PC-3 (cell line): Measurements from ENCODE around the gene IRF9.

Source experiments
- EZH2 ChIP-seq: fragments of 300-600 bp; sonication (generic); IDR thresholded peaks from one replicate; pipeline ENCODE4 v1.6.1; 2017; ENCODE audit warnings: antibody characterized with exemption, mild to moderate bottlenecking, low read length; ENCODE audit not compliant: unreplicated experiment
- TF ChIP-seq, protein P1 (sequence below): fragments of 300-600 bp; sonication (generic); conservative IDR thresholded peaks from 2 replicates; pipeline ENCODE4 v1.5.1; 2017; ENCODE audit warnings: antibody characterized with exemption, low read depth, mild to moderate bottlenecking, low read length

DNA sequence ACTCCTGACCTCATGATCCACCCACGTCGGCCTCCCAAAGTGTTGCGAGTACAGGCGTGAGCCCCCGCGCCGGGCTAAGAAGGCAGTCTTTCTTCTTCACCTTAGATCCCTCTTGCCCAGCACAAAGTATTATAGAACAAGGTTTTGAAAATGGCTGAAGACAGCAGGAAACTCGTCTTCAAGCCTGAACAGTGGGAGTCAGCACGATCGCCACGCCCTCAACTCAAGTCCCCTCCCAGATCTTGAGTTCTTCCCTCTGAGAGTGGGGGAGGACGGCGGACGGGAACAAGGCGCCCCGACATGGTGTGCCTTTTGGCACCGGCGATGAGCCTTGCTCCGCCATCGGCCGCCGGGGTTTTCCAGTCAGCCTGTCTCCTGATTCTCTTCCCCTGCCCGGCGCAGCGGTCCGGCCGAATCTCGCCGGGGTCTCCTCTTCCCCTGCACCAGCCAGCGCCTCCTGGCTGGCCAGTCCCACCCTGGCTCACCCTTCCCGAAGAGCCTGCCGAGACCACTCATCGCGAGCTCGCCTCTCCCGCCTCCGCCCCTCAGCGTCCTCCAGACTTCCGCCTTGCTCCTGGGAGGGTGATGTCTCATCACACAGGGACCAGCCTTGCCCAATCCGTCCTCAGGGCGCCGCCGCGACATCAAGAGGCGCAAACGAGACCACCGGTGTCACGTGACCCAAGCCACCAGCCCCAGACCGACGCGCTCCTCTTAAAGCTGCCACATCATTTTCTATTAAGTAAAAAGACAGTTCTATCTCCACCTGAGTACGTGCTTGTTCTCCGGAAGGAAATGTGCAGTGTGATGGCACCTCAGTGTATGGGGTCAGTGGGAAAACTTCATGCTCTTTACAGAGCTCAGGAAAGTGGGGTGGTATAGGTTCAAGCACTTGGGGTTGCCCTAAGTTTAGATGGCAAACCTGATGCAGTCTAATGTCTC is 52.1 kb downstream of the IRF9 start, which contains the start of gene CHMP4A:
- TF ChIP-seq, protein P1, sequence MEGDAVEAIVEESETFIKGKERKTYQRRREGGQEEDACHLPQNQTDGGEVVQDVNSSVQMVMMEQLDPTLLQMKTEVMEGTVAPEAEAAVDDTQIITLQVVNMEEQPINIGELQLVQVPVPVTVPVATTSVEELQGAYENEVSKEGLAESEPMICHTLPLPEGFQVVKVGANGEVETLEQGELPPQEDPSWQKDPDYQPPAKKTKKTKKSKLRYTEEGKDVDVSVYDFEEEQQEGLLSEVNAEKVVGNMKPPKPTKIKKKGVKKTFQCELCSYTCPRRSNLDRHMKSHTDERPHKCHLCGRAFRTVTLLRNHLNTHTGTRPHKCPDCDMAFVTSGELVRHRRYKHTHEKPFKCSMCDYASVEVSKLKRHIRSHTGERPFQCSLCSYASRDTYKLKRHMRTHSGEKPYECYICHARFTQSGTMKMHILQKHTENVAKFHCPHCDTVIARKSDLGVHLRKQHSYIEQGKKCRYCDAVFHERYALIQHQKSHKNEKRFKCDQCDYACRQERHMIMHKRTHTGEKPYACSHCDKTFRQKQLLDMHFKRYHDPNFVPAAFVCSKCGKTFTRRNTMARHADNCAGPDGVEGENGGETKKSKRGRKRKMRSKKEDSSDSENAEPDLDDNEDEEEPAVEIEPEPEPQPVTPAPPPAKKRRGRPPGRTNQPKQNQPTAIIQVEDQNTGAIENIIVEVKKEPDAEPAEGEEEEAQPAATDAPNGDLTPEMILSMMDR: no peak
- TF ChIP-seq EZH2: no peak
